ENCODE results near the gene TLCD3A. TPM values are rescaled to one million over a fixed set of nuclear protein-coding genes. Genes with fewer than 3 reads are reported as not detected.

The TLCD3A gene
- total and polyA plus RNA-seq, 9 of the 15 experiments (the other 6 are each of a cell fraction or from before 2014, with no cell fraction given) = 1.3 to 13.5 (median 7.3) TPM

- TF ChIP-seq ZBED1 (IDR thresholded peaks at IDR 0.05) (no peak), ZNF830 (CRISPR knock-in tag; IDR thresholded peaks at IDR 0.05) (no peak), SRSF9 (IDR thresholded peaks at IDR 0.05; ENCODE audit: borderline replicate concordance, low read depth, low read length) (no peak), DNMT1 (IDR thresholded peaks at IDR 0.05) (no peak), ARID2 (IDR thresholded peaks at IDR 0.05) (no peak), HNRNPL (IDR thresholded peaks at IDR 0.05; ENCODE audit: low read depth, low read length) (no peak), TFE3 (CRISPR knock-in tag; IDR thresholded peaks at IDR 0.05) (no peak), SREBF1 (IDR thresholded peaks at IDR 0.05; ENCODE audit: borderline replicate concordance, low read depth, low read length) (no peak), C11orf30 (IDR thresholded peaks at IDR 0.05; ENCODE audit: low read depth) (no peak)
Measured at GRCh38 chr17:789160-789840, 56.9 kb downstream of the TLCD3A start (continued).

Data from K562 (cell line).